CD4-positive, alpha-beta T cell treated with Interleukin-6 at 100 ng/mL for 8 hours (primary cell): Measurements from ENCODE around the gene FAM118B.
A peak's percentile ranks its signal among the peaks of the same experiment; 100 is the strongest.
"Not testable (repeated sequence)": the region's sequence is repeated elsewhere in the genome, so short reads cannot be mapped to it uniquely, and the experiment has no call there.

Experiments
- DNase-seq: peaks from one replicate; pipeline ENCODE4 v3.0.0-alpha.2; 2020; ENCODE audit warnings: mixed read lengths, low spot score

Gene FAM118B

GRCh38 chr11:126277780-126278179 is 66.2 kb downstream of the FAM118B start:
- DNase-seq, result no peak

GRCh38 chr11:126279191-126279590 is 67.6 kb downstream of the FAM118B start:
- no peak for DNase-seq

- no peak for DNase-seq
Measured at GRCh38 chr11:126280595-126280994, 69.0 kb downstream of the FAM118B start.

- DNase-seq, result no peak
Measured at GRCh38 chr11:126281245-126281644, 69.7 kb downstream of the FAM118B start.

- DNase-seq, result no peak
Measured at GRCh38 chr11:126281666-126282175, 70.1 kb downstream of the FAM118B start.

- DNase-seq, result peak; percentile 35
Measured at GRCh38 chr11:126282361-126282735, 70.8 kb downstream of the FAM118B start.

GRCh38 chr11:126282736-126283591 is 71.4 kb downstream of the FAM118B start, which contains the start of gene TIRAP:
Gene TIRAP (plus strand): TSS chr11:126283093. CDS start chr11:126290895, 7,802 bp downstream.
- DNase-seq, result peak; percentile 48

GRCh38 chr11:126284829-126285228 is 73.2 kb downstream of the FAM118B start:
- peak; percentile 77 for DNase-seq

GRCh38 chr11:126288237-126288636 is 76.7 kb downstream of the FAM118B start:
- DNase-seq, result no peak

GRCh38 chr11:126290887-126291286 is 79.3 kb downstream of the FAM118B start:
- DNase-seq, result no peak

GRCh38 chr11:126293726-126294125 is 82.1 kb downstream of the FAM118B start:
- no peak for DNase-seq

GRCh38 chr11:126297004-126297403 is 85.4 kb downstream of the FAM118B start:
- DNase-seq, result no peak

- DNase-seq, result peak; percentile 84
Measured at GRCh38 chr11:126303623-126304456, 92.3 kb downstream of the FAM118B start, which contains the start of gene DCPS. Gene DCPS (plus strand): TSS chr11:126304060. CDS start chr11:126304081, 21 bp downstream.

- no peak for DNase-seq
Measured at GRCh38 chr11:126304457-126305075, 93.0 kb downstream of the FAM118B start.

- DNase-seq, result no peak
Measured at GRCh38 chr11:126305699-126306098, 94.1 kb downstream of the FAM118B start.

GRCh38 chr11:126307706-126308105 is 96.1 kb downstream of the FAM118B start:
- no peak for DNase-seq

GRCh38 chr11:126308271-126308671 is 96.7 kb downstream of the FAM118B start:
- DNase-seq, result no peak

- DNase-seq, result not testable (repeated sequence)
Measured at GRCh38 chr11:126308771-126309170, 97.2 kb downstream of the FAM118B start.

GRCh38 chr11:126310200-126310991 is 98.8 kb downstream of the FAM118B start:
- DNase-seq, result peak; percentile 49

GRCh38 chr11:126310992-126311310 is 99.4 kb downstream of the FAM118B start:
- no peak for DNase-seq
